ENCODE measurements around the gene FAM174A.

DNA sequence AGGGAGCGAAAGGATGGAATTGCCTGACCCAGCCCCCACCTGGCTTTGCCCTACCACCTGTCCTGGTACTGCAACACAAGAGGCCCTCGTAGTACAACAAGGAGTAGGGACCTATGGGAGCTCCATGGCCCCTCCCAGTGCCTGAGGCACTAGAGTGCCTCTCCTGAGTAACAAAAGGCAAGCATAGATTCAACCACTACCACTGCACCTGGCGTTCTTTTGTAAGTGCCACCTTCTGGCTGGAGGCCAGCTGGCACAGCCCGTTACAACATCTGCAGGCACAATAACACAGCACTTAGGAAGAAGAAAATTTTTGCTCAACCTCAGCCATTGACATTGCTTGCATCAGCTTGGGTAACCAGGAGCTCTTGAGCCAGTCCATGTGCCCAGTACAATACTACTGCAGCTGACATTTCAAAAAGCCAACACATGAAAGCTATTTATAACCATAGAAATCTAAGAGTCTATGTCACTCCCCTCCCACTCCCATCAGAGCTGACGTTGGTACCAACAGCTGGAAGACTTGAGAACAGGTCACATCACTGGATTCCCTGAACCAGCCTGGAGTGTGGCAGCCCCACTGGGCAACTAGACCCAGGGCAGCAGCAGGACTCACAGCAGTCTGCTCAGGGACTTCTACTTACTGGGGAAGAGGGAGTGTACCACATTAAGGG is 17.7 kb upstream of the FAM174A start:
- TF ChIP-seq, protein P1, sequence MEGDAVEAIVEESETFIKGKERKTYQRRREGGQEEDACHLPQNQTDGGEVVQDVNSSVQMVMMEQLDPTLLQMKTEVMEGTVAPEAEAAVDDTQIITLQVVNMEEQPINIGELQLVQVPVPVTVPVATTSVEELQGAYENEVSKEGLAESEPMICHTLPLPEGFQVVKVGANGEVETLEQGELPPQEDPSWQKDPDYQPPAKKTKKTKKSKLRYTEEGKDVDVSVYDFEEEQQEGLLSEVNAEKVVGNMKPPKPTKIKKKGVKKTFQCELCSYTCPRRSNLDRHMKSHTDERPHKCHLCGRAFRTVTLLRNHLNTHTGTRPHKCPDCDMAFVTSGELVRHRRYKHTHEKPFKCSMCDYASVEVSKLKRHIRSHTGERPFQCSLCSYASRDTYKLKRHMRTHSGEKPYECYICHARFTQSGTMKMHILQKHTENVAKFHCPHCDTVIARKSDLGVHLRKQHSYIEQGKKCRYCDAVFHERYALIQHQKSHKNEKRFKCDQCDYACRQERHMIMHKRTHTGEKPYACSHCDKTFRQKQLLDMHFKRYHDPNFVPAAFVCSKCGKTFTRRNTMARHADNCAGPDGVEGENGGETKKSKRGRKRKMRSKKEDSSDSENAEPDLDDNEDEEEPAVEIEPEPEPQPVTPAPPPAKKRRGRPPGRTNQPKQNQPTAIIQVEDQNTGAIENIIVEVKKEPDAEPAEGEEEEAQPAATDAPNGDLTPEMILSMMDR (IDR thresholded peaks at IDR 0.05) = no peak
- TF ChIP-seq EP300 (IDR thresholded peaks at IDR 0.05) (no peak), POLR2A (IDR thresholded peaks at IDR 0.05) (no peak)

Data from ovary (tissue), 3 donors.